ENCODE measurements around the gene SKAP2. TPM values are rescaled to one million over a fixed set of nuclear protein-coding genes. Genes with fewer than 3 reads are reported as not detected.

SKAP2 gene
- polyA plus RNA-seq, 1 of the 3 experiments (the other 2 are of a cell fraction), result 0.69 TPM

DNA sequence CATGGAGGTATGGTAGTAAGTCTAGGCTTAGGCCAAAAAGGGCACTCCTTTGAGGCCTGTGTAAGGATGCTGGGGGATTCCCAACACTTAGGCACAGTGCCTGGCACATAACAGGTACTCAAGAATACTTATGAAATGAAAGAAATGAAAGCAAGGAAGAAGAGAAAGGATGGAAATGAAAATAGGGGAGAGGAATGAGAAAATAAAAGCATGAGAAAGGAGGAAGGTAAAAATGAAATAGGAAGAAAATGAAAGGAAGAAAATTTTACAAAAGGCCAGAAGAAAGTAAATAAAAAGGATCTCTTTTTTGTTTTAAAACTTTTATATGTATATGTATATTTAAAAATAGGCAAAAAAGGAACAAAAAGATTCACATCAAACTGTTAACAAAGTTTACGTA, 146.3 kb downstream of the SKAP2 start:
- no peaks in the 10 kb centered on the region for H3K79me2 ChIP-seq (ENCODE audit: insufficient read depth)
- WGBS (ENCODE audit: low lambda C conversion rate), result 57% methylated on average over 1 of the region's 1 CpG
- no peaks in the 10 kb centered on the region for H3K4me1 ChIP-seq (ENCODE audit: control insufficient read depth in 1 of 2, insufficient read depth in 2 of 2, low read depth in 1 of 2, low read length in 1 of 2)
- POLR2A ChIA-PET, result no interaction called here
- H3K27ac ChIP-seq (ENCODE audit: low read depth in 2 of 2, low read length in 1 of 2), result no peak overlapping the region
- no peaks in the 10 kb centered on the region for H3K27me3 ChIP-seq (ENCODE audit: insufficient read depth)
- H3K9ac ChIP-seq, result no peak overlapping the region
- H3K4me3 ChIP-seq (ENCODE audit: low read depth in 2 of 2, low read length in 1 of 2), result no peak overlapping the region
- no peak overlapping the region for H3K4me2 ChIP-seq
- TF ChIP-seq, protein P1, sequence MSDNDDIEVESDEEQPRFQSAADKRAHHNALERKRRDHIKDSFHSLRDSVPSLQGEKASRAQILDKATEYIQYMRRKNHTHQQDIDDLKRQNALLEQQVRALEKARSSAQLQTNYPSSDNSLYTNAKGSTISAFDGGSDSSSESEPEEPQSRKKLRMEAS (IDR thresholded peaks at IDR 0.05; ENCODE audit: low read depth), result no peak
- TF ChIP-seq POLR2AphosphoS5 (IDR thresholded peaks at IDR 0.05; ENCODE audit: low read depth, low read length) (no peak), CHD2 (IDR thresholded peaks at IDR 0.05; ENCODE audit: low read length, partially characterized antibody) (no peak), RFX5 (IDR thresholded peaks at IDR 0.05; ENCODE audit: low read length) (no peak), USF2 (IDR thresholded peaks at IDR 0.05; ENCODE audit: borderline replicate concordance, low read depth, low read length) (no peak), FOXM1 (IDR thresholded peaks at IDR 0.05; ENCODE audit: low read depth) (no peak), JUND (IDR thresholded peaks at IDR 0.05) (no peak), FOXJ3 (CRISPR knock-in tag; IDR thresholded peaks at IDR 0.05) (no peak), FOSL2 (IDR thresholded peaks at IDR 0.05; ENCODE audit: borderline replicate concordance, low read depth) (no peak), ELF1 (IDR thresholded peaks at IDR 0.05) (no peak), NFIC (IDR thresholded peaks at IDR 0.05; ENCODE audit: borderline replicate concordance) (no peak), TEAD4 (IDR thresholded peaks at IDR 0.05; ENCODE audit: borderline replicate concordance, insufficient read depth) (no peak), RXRA (IDR thresholded peaks at IDR 0.05; ENCODE audit: borderline replicate concordance, low read depth) (no peak)
- TF ChIP-seq, protein P2, sequence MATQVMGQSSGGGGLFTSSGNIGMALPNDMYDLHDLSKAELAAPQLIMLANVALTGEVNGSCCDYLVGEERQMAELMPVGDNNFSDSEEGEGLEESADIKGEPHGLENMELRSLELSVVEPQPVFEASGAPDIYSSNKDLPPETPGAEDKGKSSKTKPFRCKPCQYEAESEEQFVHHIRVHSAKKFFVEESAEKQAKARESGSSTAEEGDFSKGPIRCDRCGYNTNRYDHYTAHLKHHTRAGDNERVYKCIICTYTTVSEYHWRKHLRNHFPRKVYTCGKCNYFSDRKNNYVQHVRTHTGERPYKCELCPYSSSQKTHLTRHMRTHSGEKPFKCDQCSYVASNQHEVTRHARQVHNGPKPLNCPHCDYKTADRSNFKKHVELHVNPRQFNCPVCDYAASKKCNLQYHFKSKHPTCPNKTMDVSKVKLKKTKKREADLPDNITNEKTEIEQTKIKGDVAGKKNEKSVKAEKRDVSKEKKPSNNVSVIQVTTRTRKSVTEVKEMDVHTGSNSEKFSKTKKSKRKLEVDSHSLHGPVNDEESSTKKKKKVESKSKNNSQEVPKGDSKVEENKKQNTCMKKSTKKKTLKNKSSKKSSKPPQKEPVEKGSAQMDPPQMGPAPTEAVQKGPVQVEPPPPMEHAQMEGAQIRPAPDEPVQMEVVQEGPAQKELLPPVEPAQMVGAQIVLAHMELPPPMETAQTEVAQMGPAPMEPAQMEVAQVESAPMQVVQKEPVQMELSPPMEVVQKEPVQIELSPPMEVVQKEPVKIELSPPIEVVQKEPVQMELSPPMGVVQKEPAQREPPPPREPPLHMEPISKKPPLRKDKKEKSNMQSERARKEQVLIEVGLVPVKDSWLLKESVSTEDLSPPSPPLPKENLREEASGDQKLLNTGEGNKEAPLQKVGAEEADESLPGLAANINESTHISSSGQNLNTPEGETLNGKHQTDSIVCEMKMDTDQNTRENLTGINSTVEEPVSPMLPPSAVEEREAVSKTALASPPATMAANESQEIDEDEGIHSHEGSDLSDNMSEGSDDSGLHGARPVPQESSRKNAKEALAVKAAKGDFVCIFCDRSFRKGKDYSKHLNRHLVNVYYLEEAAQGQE (IDR thresholded peaks at IDR 0.05; ENCODE audit: low read depth, low read length), result no peak
- TF ChIP-seq, protein P3, sequence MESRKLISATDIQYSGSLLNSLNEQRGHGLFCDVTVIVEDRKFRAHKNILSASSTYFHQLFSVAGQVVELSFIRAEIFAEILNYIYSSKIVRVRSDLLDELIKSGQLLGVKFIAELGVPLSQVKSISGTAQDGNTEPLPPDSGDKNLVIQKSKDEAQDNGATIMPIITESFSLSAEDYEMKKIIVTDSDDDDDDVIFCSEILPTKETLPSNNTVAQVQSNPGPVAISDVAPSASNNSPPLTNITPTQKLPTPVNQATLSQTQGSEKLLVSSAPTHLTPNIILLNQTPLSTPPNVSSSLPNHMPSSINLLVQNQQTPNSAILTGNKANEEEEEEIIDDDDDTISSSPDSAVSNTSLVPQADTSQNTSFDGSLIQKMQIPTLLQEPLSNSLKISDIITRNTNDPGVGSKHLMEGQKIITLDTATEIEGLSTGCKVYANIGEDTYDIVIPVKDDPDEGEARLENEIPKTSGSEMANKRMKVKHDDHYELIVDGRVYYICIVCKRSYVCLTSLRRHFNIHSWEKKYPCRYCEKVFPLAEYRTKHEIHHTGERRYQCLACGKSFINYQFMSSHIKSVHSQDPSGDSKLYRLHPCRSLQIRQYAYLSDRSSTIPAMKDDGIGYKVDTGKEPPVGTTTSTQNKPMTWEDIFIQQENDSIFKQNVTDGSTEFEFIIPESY (IDR thresholded peaks at IDR 0.05; ENCODE audit: borderline replicate concordance, low read depth), result no peak
- CTCF ChIA-PET, result no interaction called here
- H2AFZ ChIP-seq (ENCODE audit: low read depth), result no peak overlapping the region
- no peaks in the 10 kb centered on the region for H3K36me3 ChIP-seq (replicated peaks in 1 of 2; ENCODE audit: control insufficient read depth in 1 of 2, insufficient read depth in 2 of 2, low read length in 1 of 2)
- no peaks in the 10 kb centered on the region for H3K9me3 ChIP-seq
- DNase-seq, result no peak
- H3F3A ChIP-seq (replicated peaks; ENCODE audit: insufficient read depth), result no peaks in the 10 kb centered on the region
- H4K20me1 ChIP-seq (ENCODE audit: insufficient read depth), result no peaks in the 10 kb centered on the region
- no peaks in the 10 kb centered on the region for H3K9me2 ChIP-seq
